HG03460 (cell line): Measurements from ENCODE around the gene SH3RF3.
A peak's percentile ranks its signal among the peaks of the same experiment; 100 is the strongest.

Source experiments
- ATAC-seq: cut with Tn5 transposase; IDR thresholded peaks from one replicate; pipeline ENCODE4 v1.9.1; 2021; ENCODE audit not compliant: unreplicated experiment

Gene SH3RF3

GRCh38 chr2:109347626-109348025 lies 218.6 kb downstream of the SH3RF3 start:
- no peak for ATAC-seq

- ATAC-seq: no peak
These were observed 219.2 kb downstream of the SH3RF3 start for GRCh38 chr2:109348190-109348589.

- ATAC-seq: peak; percentile 71
These were observed 219.9 kb downstream of the SH3RF3 start for GRCh38 chr2:109348671-109349502.

GRCh38 chr2:109349503-109350465 lies 220.8 kb downstream of the SH3RF3 start:
- no peak for ATAC-seq

- ATAC-seq: no peak
These were observed 221.5 kb downstream of the SH3RF3 start for GRCh38 chr2:109350526-109350925.

- no peak for ATAC-seq
These were observed 222.3 kb downstream of the SH3RF3 start for GRCh38 chr2:109351164-109351756.

GRCh38 chr2:109352056-109352897 lies 223.3 kb downstream of the SH3RF3 start:
- no peak for ATAC-seq

GRCh38 chr2:109352898-109353689 lies 224.1 kb downstream of the SH3RF3 start:
- ATAC-seq: no peak

GRCh38 chr2:109353806-109354745 lies 225.1 kb downstream of the SH3RF3 start:
- no peak for ATAC-seq

- no peak for ATAC-seq
These were observed 226.3 kb downstream of the SH3RF3 start for GRCh38 chr2:109355192-109355843.

- ATAC-seq: no peak
These were observed 227.5 kb downstream of the SH3RF3 start for GRCh38 chr2:109356324-109357035.

GRCh38 chr2:109364217-109364616 lies 235.2 kb downstream of the SH3RF3 start:
- ATAC-seq: no peak

GRCh38 chr2:109365131-109365530 lies 236.1 kb downstream of the SH3RF3 start:
- no peak for ATAC-seq

GRCh38 chr2:109367683-109368082 lies 238.7 kb downstream of the SH3RF3 start:
- ATAC-seq: no peak

GRCh38 chr2:109368798-109369197 lies 239.8 kb downstream of the SH3RF3 start:
- no peak for ATAC-seq

- ATAC-seq: no peak
These were observed 240.7 kb downstream of the SH3RF3 start for GRCh38 chr2:109369671-109370191.

GRCh38 chr2:109370399-109371035 lies 241.5 kb downstream of the SH3RF3 start:
- ATAC-seq: no peak
